ENCODE measurements around the gene TASP1. TPM values are rescaled to one million over a fixed set of nuclear protein-coding genes. Genes with fewer than 3 reads are reported as not detected.

The TASP1 gene
- polyA plus RNA-seq, 1 donor (not counting 4 experiments of a cell fraction or from before 2014, with no cell fraction given), result 17.4 TPM

DNA sequence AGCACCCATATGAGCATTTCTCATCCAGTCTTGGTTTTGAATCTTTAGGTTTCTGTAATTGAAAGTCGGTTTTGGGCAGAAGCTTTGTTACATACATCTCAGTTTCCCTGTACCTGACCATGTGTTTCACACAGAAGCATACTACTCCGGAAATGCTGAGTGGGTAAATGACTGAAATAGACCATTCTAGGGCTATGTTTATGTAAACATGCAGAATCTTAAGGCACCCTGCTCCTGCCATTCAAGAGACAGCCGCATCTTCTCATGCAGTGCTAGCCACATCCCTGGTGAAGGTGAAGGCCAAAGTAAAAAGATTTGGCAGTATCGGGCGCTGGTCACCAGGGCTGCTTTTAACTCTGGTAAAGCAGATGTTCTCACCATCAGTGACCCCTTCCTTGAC is 246.3 kb downstream of the TASP1 start:
- Histone ChIP-seq H3K9me1 (ENCODE audit: control insufficient read depth, extremely low read depth, insufficient read depth, low read length) (no peaks in the 10 kb centered on the region), H3K27me3 (ENCODE audit: control insufficient read depth, extremely low read depth, insufficient read depth, low read length) (no peaks in the 10 kb centered on the region), H3K9ac (ENCODE audit: control insufficient read depth, extremely low read depth, insufficient read depth, low read length) (no peak overlapping the region), H3K27ac (ENCODE audit: control insufficient read depth, insufficient read depth, low read length) (no peak overlapping the region), H3K79me2 (ENCODE audit: control insufficient read depth, insufficient read depth, low read length) (no peaks in the 10 kb centered on the region), H4K20me1 (ENCODE audit: control insufficient read depth, extremely low read depth, insufficient read depth, low read length) (no peaks in the 10 kb centered on the region), H3K4me1 (ENCODE audit: control insufficient read depth, extremely low read depth, insufficient read depth, low read length) (no peaks in the 10 kb centered on the region), H2AFZ (ENCODE audit: control insufficient read depth, low read length) (no peak overlapping the region), H3K4me2 (ENCODE audit: control insufficient read depth, extremely low read depth, insufficient read depth, low read depth, low read length) (no peak overlapping the region), H3K9me3 (ENCODE audit: control insufficient read depth, low read depth, low read length) (no peaks in the 10 kb centered on the region), H3K36me3 (ENCODE audit: control insufficient read depth in 2 of 2, extremely low read depth in 1 of 2, insufficient read depth in 2 of 2, low read length in 2 of 2) (peaks cover 0 to 1% of the 10 kb centered on the region in 2 experiments), H3K4me3 (ENCODE audit: control insufficient read depth in 2 of 3, extremely low read depth in 1 of 3, insufficient read depth in 2 of 3, low read depth in 1 of 3, low read length in 3 of 3) (no peak overlapping the region)
- FAIRE-seq (no peak), DNase-seq (ENCODE audit: low read depth, low spot score) (no peak)
- TF ChIP-seq EZH2 (IDR thresholded peaks at IDR 0.05; ENCODE audit: low read length), result no peak
- no peak for TF ChIP-seq CTCF (optimal IDR thresholded peaks at IDR 0.05 in 1 of 3, IDR thresholded peaks at IDR 0.05 in 1 of 3, conservative IDR thresholded peaks at IDR 0.05 in 1 of 3; ENCODE audit: extremely low read depth in 1 of 3, insufficient read depth in 2 of 3, low read length in 3 of 3)
- dilution Hi-C loops (cut with MboI; ENCODE audit: extremely low pct_ligation_motif_present, low sequenced_read_pairs), result no loop called here

- no peak overlapping the region for H3K27ac ChIP-seq (ENCODE audit: control insufficient read depth, insufficient read depth, low read length)
- no peak overlapping the region for H3K9ac ChIP-seq (ENCODE audit: control insufficient read depth, extremely low read depth, insufficient read depth, low read length)
- H3K9me3 ChIP-seq (ENCODE audit: control insufficient read depth, low read depth, low read length), result no peaks in the 10 kb centered on the region
- dilution Hi-C loops (cut with MboI; ENCODE audit: extremely low pct_ligation_motif_present, low sequenced_read_pairs), result no loop called here
- H3K36me3 ChIP-seq (ENCODE audit: control insufficient read depth in 2 of 2, extremely low read depth in 1 of 2, insufficient read depth in 2 of 2, low read length in 2 of 2), result peaks cover 0 to 1% of the 10 kb centered on the region in 2 experiments
- no peak for FAIRE-seq
- DNase-seq (ENCODE audit: low read depth, low spot score), result no peak
- no peak overlapping the region for H3K4me3 ChIP-seq (ENCODE audit: control insufficient read depth in 2 of 3, extremely low read depth in 1 of 3, insufficient read depth in 2 of 3, low read depth in 1 of 3, low read length in 3 of 3)
- no peak overlapping the region for H3K4me2 ChIP-seq (ENCODE audit: control insufficient read depth, extremely low read depth, insufficient read depth, low read depth, low read length)
- no peaks in the 10 kb centered on the region for H4K20me1 ChIP-seq (ENCODE audit: control insufficient read depth, extremely low read depth, insufficient read depth, low read length)
- H3K79me2 ChIP-seq (ENCODE audit: control insufficient read depth, insufficient read depth, low read length), result no peaks in the 10 kb centered on the region
- no peaks in the 10 kb centered on the region for H3K27me3 ChIP-seq (ENCODE audit: control insufficient read depth, extremely low read depth, insufficient read depth, low read length)
- H2AFZ ChIP-seq (ENCODE audit: control insufficient read depth, low read length), result no peak overlapping the region
- TF ChIP-seq EZH2 (IDR thresholded peaks at IDR 0.05; ENCODE audit: low read length) (no peak), CTCF (optimal IDR thresholded peaks at IDR 0.05 in 1 of 3, IDR thresholded peaks at IDR 0.05 in 1 of 3, conservative IDR thresholded peaks at IDR 0.05 in 1 of 3; ENCODE audit: extremely low read depth in 1 of 3, insufficient read depth in 2 of 3, low read length in 3 of 3) (no peak)
- H3K9me1 ChIP-seq (ENCODE audit: control insufficient read depth, extremely low read depth, insufficient read depth, low read length), result no peaks in the 10 kb centered on the region
- H3K4me1 ChIP-seq (ENCODE audit: control insufficient read depth, extremely low read depth, insufficient read depth, low read length), result no peaks in the 10 kb centered on the region
Observed at GRCh38 chr20:13389115-13389514, 249.6 kb downstream of the TASP1 start.
